KBM-7 (cell line): ENCODE results near the gene TALDO1.
A peak's percentile ranks its signal among the peaks of the same experiment; 100 is the strongest.

Source experiments
- DNase-seq: peaks from one replicate; pipeline ENCODE4 v3.0.0-alpha.2; 2015
- in situ Hi-C: fragments of 300-500 bp; cut with MboI; formaldehyde crosslinking; loops from 2 replicates; pipeline ENCODE4 v1.14.3; 2020; ENCODE audit warnings: low sequenced_read_pairs, low pct_unique_long_range_greater_than_20kb, mixed read lengths

TALDO1 gene

GRCh38 chr11:709109-709997 lies 37.9 kb upstream of the TALDO1 start:
- DNase-seq: no peak
- in situ Hi-C loops: no loop called here

GRCh38 chr11:714436-714835 lies 32.8 kb upstream of the TALDO1 start:
- in situ Hi-C loops: no loop called here
- no peak for DNase-seq

GRCh38 chr11:719214-720016 lies 27.8 kb upstream of the TALDO1 start:
- no peak for DNase-seq
- in situ Hi-C loops: no loop called here

GRCh38 chr11:720017-720641 lies 27.1 kb upstream of the TALDO1 start:
- DNase-seq: no peak
- in situ Hi-C loops: no loop called here

GRCh38 chr11:720642-721246 lies 26.5 kb upstream of the TALDO1 start:
- peak; percentile 27 for DNase-seq
- in situ Hi-C loops: no loop called here

GRCh38 chr11:721247-721740 lies 26.0 kb upstream of the TALDO1 start:
- in situ Hi-C loops: no loop called here
- no peak for DNase-seq

GRCh38 chr11:721741-722345 lies 25.4 kb upstream of the TALDO1 start:
- DNase-seq: peak; percentile 66
- in situ Hi-C loops: no loop called here

GRCh38 chr11:722346-722811 lies 24.9 kb upstream of the TALDO1 start:
- DNase-seq: no peak
- in situ Hi-C loops: no loop called here

GRCh38 chr11:723120-723883 lies 24.0 kb upstream of the TALDO1 start:
- in situ Hi-C loops: no loop called here
- DNase-seq: peak; percentile 30

GRCh38 chr11:724049-724777 lies 23.1 kb upstream of the TALDO1 start:
- in situ Hi-C loops: no loop called here
- no peak for DNase-seq

GRCh38 chr11:724778-725386 lies 22.4 kb upstream of the TALDO1 start:
- DNase-seq: no peak
- in situ Hi-C loops: no loop called here

GRCh38 chr11:725624-726202 lies 21.6 kb upstream of the TALDO1 start:
- in situ Hi-C loops: no loop called here
- DNase-seq: no peak

- peak; percentile 26 for DNase-seq
- in situ Hi-C loops: no loop called here
Measured at GRCh38 chr11:726278-727220, 20.7 kb upstream of the TALDO1 start.

- in situ Hi-C loops: no loop called here
- no peak for DNase-seq
Measured at GRCh38 chr11:727281-727701, 20.0 kb upstream of the TALDO1 start.

GRCh38 chr11:727859-728748 lies 19.2 kb upstream of the TALDO1 start:
- peak; percentile 80 for DNase-seq
- in situ Hi-C loops: no loop called here
